ENCODE measurements around the gene ARHGEF9. TPM values are rescaled to one million over a fixed set of nuclear protein-coding genes. Genes with fewer than 3 reads are reported as not detected.
"Not testable (repeated sequence)": the region's sequence is repeated elsewhere in the genome, so short reads cannot be mapped to it uniquely, and the experiment has no call there.

ARHGEF9 gene
- total RNA-seq, 1 donor from 2014 or later = 40.7 TPM

DNA sequence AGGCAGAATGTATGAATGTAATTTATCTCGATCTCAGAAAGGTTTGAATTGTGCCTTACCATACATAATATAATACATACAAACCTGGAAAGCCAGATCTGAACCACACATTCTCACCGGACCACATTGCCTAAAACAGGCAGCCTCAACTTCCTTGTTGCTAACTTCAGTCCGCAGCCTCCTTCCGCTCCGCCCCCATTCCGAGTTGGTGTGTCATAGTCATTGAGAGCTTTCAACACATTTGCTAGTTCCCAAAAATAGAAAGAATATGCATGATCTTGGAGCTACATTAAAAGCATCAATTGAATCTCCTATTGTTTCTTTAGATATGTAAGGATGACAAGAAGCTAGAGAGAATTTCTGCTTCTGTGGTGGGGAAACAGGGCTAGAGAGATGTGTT, 127.2 kb downstream of the ARHGEF9 start:
- Mint-ChIP-seq H3K4me1 (ENCODE audit: unreplicated experiment) (peaks cover 39% of the 10 kb centered on the region), H3K27me3 (ENCODE audit: unreplicated experiment) (no peaks in the 10 kb centered on the region), H3K27ac (ENCODE audit: unreplicated experiment) (peak overlapping the region; percentile 74), H3K4me3 (ENCODE audit: unreplicated experiment) (no peak overlapping the region), H3K36me3 (ENCODE audit: unreplicated experiment) (peaks cover 5% of the 10 kb centered on the region), H3K9me3 (ENCODE audit: unreplicated experiment) (peaks cover 5% of the 10 kb centered on the region)
- TF ChIP-seq, protein P1, sequence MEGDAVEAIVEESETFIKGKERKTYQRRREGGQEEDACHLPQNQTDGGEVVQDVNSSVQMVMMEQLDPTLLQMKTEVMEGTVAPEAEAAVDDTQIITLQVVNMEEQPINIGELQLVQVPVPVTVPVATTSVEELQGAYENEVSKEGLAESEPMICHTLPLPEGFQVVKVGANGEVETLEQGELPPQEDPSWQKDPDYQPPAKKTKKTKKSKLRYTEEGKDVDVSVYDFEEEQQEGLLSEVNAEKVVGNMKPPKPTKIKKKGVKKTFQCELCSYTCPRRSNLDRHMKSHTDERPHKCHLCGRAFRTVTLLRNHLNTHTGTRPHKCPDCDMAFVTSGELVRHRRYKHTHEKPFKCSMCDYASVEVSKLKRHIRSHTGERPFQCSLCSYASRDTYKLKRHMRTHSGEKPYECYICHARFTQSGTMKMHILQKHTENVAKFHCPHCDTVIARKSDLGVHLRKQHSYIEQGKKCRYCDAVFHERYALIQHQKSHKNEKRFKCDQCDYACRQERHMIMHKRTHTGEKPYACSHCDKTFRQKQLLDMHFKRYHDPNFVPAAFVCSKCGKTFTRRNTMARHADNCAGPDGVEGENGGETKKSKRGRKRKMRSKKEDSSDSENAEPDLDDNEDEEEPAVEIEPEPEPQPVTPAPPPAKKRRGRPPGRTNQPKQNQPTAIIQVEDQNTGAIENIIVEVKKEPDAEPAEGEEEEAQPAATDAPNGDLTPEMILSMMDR (IDR thresholded peaks at IDR 0.05) = no peak
- DNase-seq (ENCODE audit: extremely low spot score, unreplicated experiment) = no peak

DNA sequence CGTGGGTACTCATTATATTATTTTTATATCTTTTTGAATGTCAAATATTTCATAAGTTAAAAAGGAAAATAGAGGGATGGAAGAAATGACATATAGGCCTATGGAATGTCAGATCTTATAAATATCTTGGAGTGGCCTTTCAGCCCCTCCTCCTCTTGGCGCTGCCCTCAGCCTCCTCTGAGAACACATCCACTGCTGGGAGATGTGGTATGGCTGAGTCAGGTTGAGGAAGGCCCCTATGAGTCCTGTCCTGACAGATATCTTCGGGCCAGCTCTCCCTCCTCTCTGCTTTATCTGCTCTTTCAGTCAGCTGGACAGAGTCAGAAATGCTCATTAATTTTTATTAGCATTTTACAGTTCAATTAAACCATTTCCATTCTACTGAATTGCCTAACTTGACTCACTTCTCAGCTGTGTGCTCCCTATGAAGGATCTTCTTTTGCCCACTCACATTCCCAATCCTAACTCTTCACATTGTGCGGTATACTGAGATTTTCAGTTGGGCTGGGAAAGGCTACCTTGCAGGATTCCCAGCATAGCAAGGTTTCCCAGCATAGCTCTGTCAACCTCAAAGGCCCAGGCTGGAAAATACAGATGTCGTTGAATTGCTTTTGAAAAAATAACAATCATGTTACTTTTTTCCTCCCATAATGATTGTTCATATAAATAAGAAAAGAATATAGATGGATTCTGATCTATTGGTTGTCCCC, 128.0 kb downstream of the ARHGEF9 start:
- TF ChIP-seq, protein P1 (IDR thresholded peaks at IDR 0.05) = no peak
- H3K27ac Mint-ChIP-seq (ENCODE audit: unreplicated experiment) = peak overlapping the region; percentile 74
- DNase-seq (ENCODE audit: extremely low spot score, unreplicated experiment) = no peak
- peaks cover 5% of the 10 kb centered on the region for H3K9me3 Mint-ChIP-seq (ENCODE audit: unreplicated experiment)
- H3K27me3 Mint-ChIP-seq (ENCODE audit: unreplicated experiment) = no peaks in the 10 kb centered on the region
- peaks cover 43% of the 10 kb centered on the region for H3K4me1 Mint-ChIP-seq (ENCODE audit: unreplicated experiment)
- peaks cover 5% of the 10 kb centered on the region for H3K36me3 Mint-ChIP-seq (ENCODE audit: unreplicated experiment)
- H3K4me3 Mint-ChIP-seq (ENCODE audit: unreplicated experiment) = no peak overlapping the region

DNA sequence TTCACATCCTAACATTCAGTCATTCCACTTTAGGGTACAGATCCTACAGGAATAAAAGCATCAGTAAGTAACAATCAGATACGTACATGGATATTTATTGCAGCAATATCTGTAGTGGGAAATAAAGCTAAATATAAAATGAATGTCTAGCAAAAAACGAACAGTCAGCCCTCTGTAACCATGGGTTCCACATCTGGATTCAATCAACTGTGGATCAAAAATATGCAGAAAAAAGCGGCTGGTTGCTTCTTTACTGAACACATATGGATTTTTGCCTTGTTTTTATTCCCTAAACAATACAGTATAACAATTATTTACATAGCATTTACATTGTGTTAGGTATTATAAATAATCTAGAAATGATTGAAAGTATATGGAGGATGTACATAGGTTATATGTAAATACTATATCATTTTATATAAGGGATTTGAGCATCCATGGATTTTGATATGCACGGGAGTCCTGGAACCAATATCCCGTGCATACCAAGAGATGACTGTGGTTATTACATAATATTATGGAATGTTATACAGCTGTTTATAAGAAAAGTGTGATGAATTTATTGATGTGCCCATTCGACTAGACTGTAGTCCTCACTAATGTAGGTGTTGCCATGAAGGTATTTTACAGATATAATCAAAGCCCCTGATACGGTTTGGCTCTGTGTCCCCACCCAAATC, 132.8 kb downstream of the ARHGEF9 start:
- Mint-ChIP-seq H3K27ac (ENCODE audit: unreplicated experiment) (peak overlapping the region; percentile 86), H3K4me3 (ENCODE audit: unreplicated experiment) (no peak overlapping the region), H3K4me1 (ENCODE audit: unreplicated experiment) (peaks cover 21% of the 10 kb centered on the region), H3K9me3 (ENCODE audit: unreplicated experiment) (peaks cover 17% of the 10 kb centered on the region), H3K27me3 (ENCODE audit: unreplicated experiment) (no peaks in the 10 kb centered on the region), H3K36me3 (ENCODE audit: unreplicated experiment) (peaks cover 5% of the 10 kb centered on the region)
- DNase-seq (ENCODE audit: extremely low spot score, unreplicated experiment) = no peak
- TF ChIP-seq, protein P1 (IDR thresholded peaks at IDR 0.05) = no peak

DNA sequence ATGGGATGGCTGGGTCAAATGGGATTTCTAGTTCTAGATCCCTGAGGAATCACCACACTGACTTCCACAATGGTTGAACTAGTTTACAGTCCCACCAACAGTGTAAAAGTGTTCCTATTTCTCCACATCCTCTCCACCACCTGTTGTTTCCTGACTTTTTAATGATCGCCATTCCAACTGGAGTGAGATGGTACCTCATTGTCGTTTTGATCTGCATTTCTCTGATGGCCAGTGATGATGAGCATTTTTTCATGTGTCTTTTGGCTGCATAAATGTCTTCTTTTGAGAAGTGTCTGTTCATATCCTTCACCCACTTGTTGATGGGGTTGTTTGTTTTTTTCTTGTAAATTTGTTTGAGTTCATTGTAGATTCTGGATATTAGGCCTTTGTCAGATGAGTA, 139.3 kb downstream of the ARHGEF9 start:
- H3K9me3 Mint-ChIP-seq (ENCODE audit: unreplicated experiment) = peaks cover 13% of the 10 kb centered on the region
- DNase-seq (ENCODE audit: extremely low spot score, unreplicated experiment); H3K27me3 Mint-ChIP-seq (ENCODE audit: unreplicated experiment); H3K27ac Mint-ChIP-seq (ENCODE audit: unreplicated experiment); H3K4me3 Mint-ChIP-seq (ENCODE audit: unreplicated experiment); H3K36me3 Mint-ChIP-seq (ENCODE audit: unreplicated experiment); H3K4me1 Mint-ChIP-seq (ENCODE audit: unreplicated experiment): not testable (repeated sequence)

DNA sequence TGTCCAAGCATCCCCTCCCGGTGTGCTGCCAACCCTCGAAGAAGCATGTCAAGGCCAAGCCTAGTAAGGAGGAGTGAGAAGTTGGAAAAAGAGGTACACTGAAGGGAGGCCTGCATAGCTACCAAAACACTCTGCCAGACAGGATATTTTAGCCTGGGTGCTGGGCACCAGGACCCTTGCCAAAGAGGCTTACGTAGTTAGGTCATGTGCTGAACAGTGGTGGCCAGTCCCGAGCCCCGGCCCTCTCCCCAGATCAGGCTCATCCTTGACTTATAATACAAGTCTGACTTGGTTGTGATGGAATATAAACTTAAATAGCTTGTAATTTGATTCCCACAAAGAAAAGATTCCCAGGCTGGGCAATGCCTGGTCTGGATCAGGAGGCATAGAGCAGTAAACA, 149.3 kb downstream of the ARHGEF9 start:
- Mint-ChIP-seq H3K9me3 (ENCODE audit: unreplicated experiment) (peaks cover 36% of the 10 kb centered on the region), H3K27ac (ENCODE audit: unreplicated experiment) (no peak overlapping the region), H3K4me3 (ENCODE audit: unreplicated experiment) (no peak overlapping the region), H3K27me3 (ENCODE audit: unreplicated experiment) (no peaks in the 10 kb centered on the region), H3K4me1 (ENCODE audit: unreplicated experiment) (no peaks in the 10 kb centered on the region), H3K36me3 (ENCODE audit: unreplicated experiment) (peaks cover 25% of the 10 kb centered on the region)
- TF ChIP-seq, protein P1 (IDR thresholded peaks at IDR 0.05) = no peak
- DNase-seq (ENCODE audit: extremely low spot score, unreplicated experiment) = no peak

All from osteocyte (in vitro differentiated cells).